GM12864 (cell line): ENCODE data around the gene CSK.

Experiments used
- DNase-seq: peaks from one replicate; pipeline ENCODE4 v3.0.0-alpha.2; 2011; ENCODE audit warnings: low read depth
- H3K4me3 ChIP-seq: 2 replicates; pipeline ENCODE4 v1.5.1; 2011; ENCODE audit warnings: mild to moderate bottlenecking, low read depth, low read length, control low read depth
- CTCF ChIP-seq: IDR thresholded peaks from 2 replicates; pipeline ENCODE4 v1.5.1; 2011; ENCODE audit warnings: low read depth, mild to moderate bottlenecking, moderate library complexity, low read length, control low read depth, inconsistent platforms; ENCODE audit errors: missing control alignments

The CSK gene

GRCh38 chr15:74821091-74821789, 39.4 kb downstream of the CSK start:
- H3K4me3 ChIP-seq = no peak overlapping the region
- peak; percentile 58 for DNase-seq
- TF ChIP-seq CTCF = no peak

- H3K4me3 ChIP-seq = no peak overlapping the region
- no peak for DNase-seq
- no peak for TF ChIP-seq CTCF
These were observed 39.9 kb downstream of the CSK start for GRCh38 chr15:74821790-74822158.

GRCh38 chr15:74822233-74822632, 40.4 kb downstream of the CSK start:
- no peak for DNase-seq
- H3K4me3 ChIP-seq = no peak overlapping the region
- no peak for TF ChIP-seq CTCF

GRCh38 chr15:74823324-74823723, 41.4 kb downstream of the CSK start:
- H3K4me3 ChIP-seq = no peak overlapping the region
- TF ChIP-seq CTCF = no peak
- no peak for DNase-seq

GRCh38 chr15:74824976-74825375, 43.1 kb downstream of the CSK start:
- no peak for TF ChIP-seq CTCF
- no peak for DNase-seq
- no peak overlapping the region for H3K4me3 ChIP-seq

GRCh38 chr15:74825866-74826265, 44.0 kb downstream of the CSK start:
- no peak overlapping the region for H3K4me3 ChIP-seq
- DNase-seq = no peak
- TF ChIP-seq CTCF = no peak

- TF ChIP-seq CTCF = no peak
- DNase-seq = no peak
- H3K4me3 ChIP-seq = no peak within 1 kb of the TSS
These were observed 44.5 kb downstream of the CSK start, which contains the start of gene CPLX3 for GRCh38 chr15:74826364-74826819. Gene CPLX3, plus strand, starts transcription at chr15:74826627. Its CDS starts 77 bp downstream, at chr15:74826704.
